PC-3 (cell line): ENCODE results near the gene GINS2. TPM values are rescaled to one million over a fixed set of nuclear protein-coding genes. Genes with fewer than 3 reads are reported as not detected.
A peak's percentile ranks its signal among the peaks of the same experiment; 100 is the strongest.

Source experiments
- ATAC-seq: fragments of 200-7000 bp; cut with Tn5 transposase; 2 replicates; pipeline ENCODE4 v1.9.1; 2020; ENCODE audit warnings: mild to moderate bottlenecking, moderate library complexity
- BruUV-seq: library from RNA; stranded (reverse); fragments of 400-500 nt; replicated peaks from 2 replicates; lab custom pipeline; 2021; lab: Mats Ljungman, UMichigan
- CTCF ChIA-PET: fragments of 300-600 bp; sonication (Branson Sonifier 250); formaldehyde crosslinking; loops from one replicate; lab custom pipeline; 2022; ENCODE audit warnings: antibody characterized with exemption; lab: Charles Lee
- POLR2A ChIA-PET: fragments of 300-600 bp; sonication (Branson Sonifier 250); formaldehyde crosslinking; loops from one replicate; lab custom pipeline; 2022; ENCODE audit warnings: antibody characterized with exemption; ENCODE audit not compliant: unreplicated experiment; lab: Charles Lee
- DNase-seq: peaks from one replicate; pipeline ENCODE4 v3.0.0-alpha.2; 2015
- H2AFZ ChIP-seq: fragments of 300-600 bp; sonication (generic); 2 replicates; pipeline ENCODE4 v1.6.0; 2016; ENCODE audit warnings: antibody characterized with exemption, low read length
- H3F3A ChIP-seq: fragments of 300-600 bp; sonication (generic); one replicate; pipeline ENCODE4 v1.6.0; 2017; ENCODE audit warnings: antibody characterized with exemption, low read length, control low read depth, mild to moderate bottlenecking; ENCODE audit not compliant: unreplicated experiment
- H3K27ac ChIP-seq: fragments of 300-600 bp; sonication (generic); 2 replicates; pipeline ENCODE4 v1.5.1; 2016; ENCODE audit warnings: mild to moderate bottlenecking, low read length
- H3K27me3 ChIP-seq: fragments of 300-600 bp; sonication (generic); 2 replicates; pipeline ENCODE4 v1.6.1; 2016; ENCODE audit warnings: low read length, mixed read lengths
- H3K36me3 ChIP-seq: fragments of 300-600 bp; sonication (generic); 2 replicates; pipeline ENCODE4 v1.6.1; 2016; ENCODE audit warnings: low read depth, mixed run types, low read length, mixed read lengths
- H3K4me1 ChIP-seq: fragments of 300-600 bp; sonication (generic); 2 replicates; pipeline ENCODE4 v1.5.1; 2016; ENCODE audit warnings: low read length; ENCODE audit not compliant: insufficient read depth
- H3K4me2 ChIP-seq: fragments of 300-600 bp; sonication (generic); 2 replicates; pipeline ENCODE4 v1.6.0; 2016; ENCODE audit warnings: low read length
- H3K4me3 ChIP-seq: fragments of 300-600 bp; sonication (generic); 2 replicates; pipeline ENCODE4 v1.5.1; 2016; ENCODE audit warnings: mild to moderate bottlenecking, low read length, mixed read lengths
- H3K79me2 ChIP-seq: fragments of 300-600 bp; sonication (generic); 2 replicates; pipeline ENCODE4 v1.6.1; 2017; ENCODE audit warnings: low read length, mixed read lengths
- H3K9ac ChIP-seq: fragments of 300-600 bp; sonication (generic); 2 replicates; pipeline ENCODE4 v1.6.0; 2016; ENCODE audit warnings: mild to moderate bottlenecking, low read length
- H3K9me2 ChIP-seq: fragments of 300-600 bp; sonication (generic); replicated peaks from 2 replicates; pipeline ENCODE4 v1.6.1; 2016; ENCODE audit warnings: mixed run types, low read length, mixed read lengths
- H3K9me3 ChIP-seq: fragments of 300-600 bp; sonication (generic); 2 replicates; pipeline ENCODE4 v1.6.1; 2016; ENCODE audit warnings: low read length, mixed read lengths
- H4K20me1 ChIP-seq: fragments of 300-600 bp; sonication (generic); 2 replicates; pipeline ENCODE4 v1.6.1; 2016; ENCODE audit warnings: low read length, mixed read lengths
- CTCF ChIP-seq: fragments of 300-600 bp; sonication (generic); conservative IDR thresholded peaks from 2 replicates; pipeline ENCODE4 v1.5.1; 2017; ENCODE audit warnings: antibody characterized with exemption, low read depth, mild to moderate bottlenecking, low read length
- EZH2 ChIP-seq: fragments of 300-600 bp; sonication (generic); IDR thresholded peaks from one replicate; pipeline ENCODE4 v1.6.1; 2017; ENCODE audit warnings: antibody characterized with exemption, mild to moderate bottlenecking, low read length; ENCODE audit not compliant: unreplicated experiment
- EZH2phosphoT487 ChIP-seq: fragments of 300-600 bp; sonication (generic); IDR thresholded peaks from 2 replicates; pipeline ENCODE4 v1.6.1; 2018; ENCODE audit warnings: mild to moderate bottlenecking, antibody characterized with exemption, low read length, borderline replicate concordance
- intact Hi-C: fragments of 100-400 bp; cut with micrococcal nuclease; formaldehyde crosslinking; loops from 2 replicates; pipeline ENCODE4 v1.9.0; 2023
- total RNA-seq: library from RNA; depleted of rRNA; stranded (reverse); fragments of >200 nt; gene quantifications from 2 replicates; pipeline ENCODE4 v1.2.3, GENCODE V29; 2014

The GINS2 gene
- total RNA-seq, 1 experiment from 2014 or later: 28.7 TPM

DNA sequence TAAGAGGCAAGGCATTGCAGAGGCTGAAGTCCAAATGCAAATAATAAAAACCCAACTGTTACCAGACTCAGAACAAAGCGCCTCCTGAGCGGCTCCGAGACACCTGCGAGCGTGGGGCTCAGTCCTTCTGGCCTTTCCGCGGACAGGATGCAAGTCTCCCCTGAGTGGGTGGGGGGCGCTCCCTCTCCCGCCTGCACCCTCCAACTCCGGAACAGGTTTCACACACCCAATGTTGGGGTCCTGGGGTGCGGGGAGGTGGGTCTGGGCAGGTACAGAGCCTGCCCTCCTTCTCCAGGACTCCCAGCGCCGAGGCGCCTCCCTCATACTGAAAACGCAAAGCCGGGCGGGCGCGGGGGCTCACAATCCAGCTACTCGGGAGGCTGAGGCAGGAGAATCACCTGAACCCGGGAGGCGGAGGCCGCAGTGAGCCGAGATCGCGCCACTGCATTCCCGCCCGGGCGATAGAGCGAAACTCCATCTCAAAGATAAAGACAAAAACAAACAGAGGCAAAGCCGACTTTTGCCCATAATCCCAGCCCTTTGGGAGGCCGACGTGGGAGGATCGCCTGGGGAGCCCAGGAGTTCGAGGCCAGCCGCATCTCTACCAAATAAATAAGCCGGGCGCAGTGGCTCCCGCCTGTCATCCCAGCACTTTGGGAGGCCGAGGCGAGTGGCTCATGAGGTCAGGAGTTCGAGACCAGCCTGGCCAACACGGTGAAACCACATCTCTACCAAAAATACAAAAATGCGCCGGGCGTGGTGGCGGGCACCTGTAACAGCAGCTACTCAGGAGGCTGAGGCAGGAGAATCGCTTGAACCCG, 893 bp downstream of the GINS2 start:
- peak overlapping the region; percentile 80 for H3K4me3 ChIP-seq
- no peaks in the 10 kb centered on the region for H3F3A ChIP-seq
- peaks cover 28% of the 10 kb centered on the region for H3K79me2 ChIP-seq
- H3K27ac ChIP-seq: no peak overlapping the region
- H2AFZ ChIP-seq: peak overlapping the region; percentile 87
- TF ChIP-seq CTCF (no peak; the same call in 1 of the 2 replicates), EZH2 (no peak), EZH2phosphoT487 (no peak)
- CTCF ChIA-PET: no interaction called here
- intact Hi-C loops: no loop called here
- no peak for DNase-seq
- no peaks in the 10 kb centered on the region for H3K9me2 ChIP-seq
- H3K36me3 ChIP-seq: no peaks in the 10 kb centered on the region
- H3K9ac ChIP-seq: peak overlapping the region; percentile 84
- peaks cover 10% of the 10 kb centered on the region; the same call in 1 of the 2 replicates for H4K20me1 ChIP-seq
- peaks cover 14% of the 10 kb centered on the region for H3K4me1 ChIP-seq
- no peaks in the 10 kb centered on the region for H3K27me3 ChIP-seq
- peak overlapping the region; percentile 96 for H3K4me2 ChIP-seq
- H3K9me3 ChIP-seq: no peaks in the 10 kb centered on the region
- ATAC-seq: no peak
- no TSS peak for BruUV-seq
- POLR2A ChIA-PET: no interaction called here

- peak overlapping the region; percentile 84 for H3K9ac ChIP-seq
- 0 out of 2 replicates have a peak, but pooled peaks have one; percentile 14 for ATAC-seq
- peak overlapping the region; percentile 87 for H2AFZ ChIP-seq
- TF ChIP-seq EZH2phosphoT487 (no peak), EZH2 (no peak), CTCF (no peak)
- no peak overlapping the region for H3K27ac ChIP-seq
- no TSS peak for BruUV-seq
- no peaks in the 10 kb centered on the region for H3K36me3 ChIP-seq
- H3K4me3 ChIP-seq: peak overlapping the region; percentile 80
- no peaks in the 10 kb centered on the region for H3K9me2 ChIP-seq
- POLR2A ChIA-PET: no interaction called here
- peaks cover 10% of the 10 kb centered on the region; the same call in 1 of the 2 replicates for H4K20me1 ChIP-seq
- H3K4me2 ChIP-seq: peak overlapping the region; percentile 96
- intact Hi-C loops: no loop called here
- peaks cover 14% of the 10 kb centered on the region for H3K4me1 ChIP-seq
- no peaks in the 10 kb centered on the region for H3F3A ChIP-seq
- peak; percentile 18 for DNase-seq
- no peaks in the 10 kb centered on the region for H3K9me3 ChIP-seq
- no peaks in the 10 kb centered on the region for H3K27me3 ChIP-seq
- H3K79me2 ChIP-seq: peaks cover 28% of the 10 kb centered on the region
- CTCF ChIA-PET: no interaction called here
Observed at GRCh38 chr16:85686912-85687591, 1.7 kb downstream of the GINS2 start.
